ENCODE measurements around the gene PPEF2. TPM values are rescaled to one million over a fixed set of nuclear protein-coding genes. Genes with fewer than 3 reads are reported as not detected.

The PPEF2 gene
- total and polyA plus RNA-seq, 10 of the 15 experiments (the other 5 are each of a cell fraction or from before 2014, with no cell fraction given): not detected

GRCh38 chr4:75867130-75867529 is 35.1 kb downstream of the PPEF2 start:
- CTCF ChIA-PET: interaction anchor here (1.0 to 1.3 kb wide), 3 partner anchors 19 to 28 kb away, joined by 3 to 4 read pairs (median 3); no protein-coding TSS in a partner anchor

GRCh38 chr4:75860606-75861005 is 41.6 kb downstream of the PPEF2 start:
- no peaks in the 10 kb centered on the region for H3K4me1 ChIP-seq (ENCODE audit: control insufficient read depth, insufficient read depth, low read length)
- RAD21 ChIA-PET (ENCODE audit: unreplicated experiment): no interaction called here
- intact Hi-C loops (cut with micrococcal nuclease; ENCODE audit: unreplicated experiment) (no loop called here), in situ Hi-C loops (cut with MboI) (no loop called here)
- H3K79me2 ChIP-seq (ENCODE audit: control insufficient read depth, insufficient read depth, low read length): no peaks in the 10 kb centered on the region
- no peak overlapping the region for H3K4me3 ChIP-seq
- SMC1A ChIA-PET (ENCODE audit: uncharacterized antibody, unreplicated experiment): no interaction called here
- no peaks in the 10 kb centered on the region for H4K20me1 ChIP-seq (ENCODE audit: control insufficient read depth, insufficient read depth)
- H3K27me3 ChIP-seq (replicated peaks in 1 of 2; ENCODE audit: control insufficient read depth in 2 of 2, insufficient read depth in 2 of 2, low read length in 1 of 2): no peaks in the 10 kb centered on the region
- no peak for ATAC-seq
- WGBS (ENCODE audit: insufficient coverage, insufficient replicate concordance, low lambda C conversion rate, missing lambda C conversion rate): 34% methylated on average over 5 of the region's 5 CpGs
- CTCF ChIA-PET: no interaction called here
- no peak for DNase-seq (ENCODE audit: low read depth, low spot score)
- no peak overlapping the region for H3K27ac ChIP-seq (ENCODE audit: control insufficient read depth, insufficient read depth)
- H3K4me2 ChIP-seq (ENCODE audit: control insufficient read depth, insufficient read depth): no peak overlapping the region
- BruUV-seq (replicated peaks): no TSS peak
- H3K9me3 ChIP-seq (replicated peaks; ENCODE audit: control insufficient read depth, insufficient read depth, low read length): no peaks in the 10 kb centered on the region
- H3K9ac ChIP-seq (ENCODE audit: control insufficient read depth, insufficient read depth, low read length): no peak overlapping the region
- POLR2A ChIA-PET: no interaction called here
- no peak overlapping the region for H2AFZ ChIP-seq (ENCODE audit: control insufficient read depth, low read depth, low read length)
- H3K36me3 ChIP-seq (ENCODE audit: control insufficient read depth in 2 of 2, insufficient read depth in 2 of 2, low read length in 1 of 2): no peaks in the 10 kb centered on the region
- TF ChIP-seq YBX1 (IDR thresholded peaks at IDR 0.05) (no peak), LARP7 (IDR thresholded peaks at IDR 0.05) (no peak)
- FAIRE-seq: no peak

More at GRCh38 chr4:75867130-75867529, 35.1 kb downstream of the PPEF2 start:
- no peak overlapping the region for H3K27ac ChIP-seq (ENCODE audit: control insufficient read depth, insufficient read depth)
- ChIA-PET RAD21 (ENCODE audit: unreplicated experiment) (no interaction called here), POLR2A (no interaction called here), SMC1A (ENCODE audit: uncharacterized antibody, unreplicated experiment) (interaction anchor here (1.5 kb wide), 1 partner anchor 19 kb away, joined by 3 read pairs; no protein-coding TSS in a partner anchor)
- no peak overlapping the region for H3K9ac ChIP-seq (ENCODE audit: control insufficient read depth, insufficient read depth, low read length)
- BruUV-seq (replicated peaks): no TSS peak
- H3K27me3 ChIP-seq (replicated peaks in 1 of 2; ENCODE audit: control insufficient read depth in 2 of 2, insufficient read depth in 2 of 2, low read length in 1 of 2): no peaks in the 10 kb centered on the region; a peak in 1 of 4 replicates
- H3K9me3 ChIP-seq (replicated peaks; ENCODE audit: control insufficient read depth, insufficient read depth, low read length): no peaks in the 10 kb centered on the region
- DNase-seq (ENCODE audit: low read depth, low spot score) (no peak), ATAC-seq (no peak), FAIRE-seq (no peak)
- no peaks in the 10 kb centered on the region for H3K79me2 ChIP-seq (ENCODE audit: control insufficient read depth, insufficient read depth, low read length)
- no peak overlapping the region for H2AFZ ChIP-seq (ENCODE audit: control insufficient read depth, low read depth, low read length)
- H3K4me2 ChIP-seq (ENCODE audit: control insufficient read depth, insufficient read depth): no peak overlapping the region
- H3K4me1 ChIP-seq (ENCODE audit: control insufficient read depth, insufficient read depth, low read length): no peaks in the 10 kb centered on the region
- intact Hi-C loops (cut with micrococcal nuclease; ENCODE audit: unreplicated experiment) (no loop called here), in situ Hi-C loops (cut with MboI) (no loop called here)
- no peaks in the 10 kb centered on the region for H3K36me3 ChIP-seq (ENCODE audit: control insufficient read depth in 2 of 2, insufficient read depth in 2 of 2, low read length in 1 of 2)
- H4K20me1 ChIP-seq (ENCODE audit: control insufficient read depth, insufficient read depth): no peaks in the 10 kb centered on the region
- TF ChIP-seq YBX1 (IDR thresholded peaks at IDR 0.05) (no peak), TCF7 (IDR thresholded peaks at IDR 0.05; ENCODE audit: borderline replicate concordance) (no peak), SUZ12 (IDR thresholded peaks at IDR 0.05; ENCODE audit: unreplicated experiment) (no peak)
- H3K4me3 ChIP-seq: no peak overlapping the region
- 25% methylated on average over 3 of the region's 3 CpGs for WGBS (ENCODE audit: insufficient coverage, insufficient replicate concordance, low lambda C conversion rate, missing lambda C conversion rate)

All from GM12878 (cell line).